Astrocyte (in vitro differentiated cells and primary cell): ENCODE data around the gene KDM4F. TPM values are rescaled to one million over a fixed set of nuclear protein-coding genes. Genes with fewer than 3 reads are reported as not detected.

Experiments used
- DNase-seq: peaks from one replicate; pipeline ENCODE4 v3.0.0-alpha.2; 2010; ENCODE audit warnings: low read depth
- FAIRE-seq: peaks from 2 replicates; lab custom pipeline; 2011; peaks lifted over from hg19 to GRCh38; lab: Jason Lieb, UNC
- H2AFZ ChIP-seq: 2 replicates; pipeline ENCODE4 v1.6.0; 2012; ENCODE audit warnings: low read depth, low read length, inconsistent platforms
- H3K27ac ChIP-seq: 2 replicates; pipeline ENCODE4 v1.5.1; 2011; ENCODE audit warnings: low read depth, low read length, inconsistent platforms
- H3K27me3 ChIP-seq: 2 replicates; pipeline ENCODE4 v1.6.0; 2011; ENCODE audit warnings: low read length, inconsistent platforms; ENCODE audit not compliant: insufficient read depth
- H3K36me3 ChIP-seq: 2 replicates; pipeline ENCODE4 v1.5.1; 2011; ENCODE audit warnings: low read length, inconsistent platforms; ENCODE audit not compliant: insufficient read depth
- H3K4me1 ChIP-seq: 2 replicates; pipeline ENCODE4 v1.5.1; 2011; ENCODE audit warnings: low read length, inconsistent platforms; ENCODE audit not compliant: insufficient read depth
- H3K4me2 ChIP-seq: 2 replicates; pipeline ENCODE4 v1.6.0; 2012; ENCODE audit warnings: low read length, inconsistent platforms
- H3K4me3 ChIP-seq: 2 replicates; pipeline ENCODE4 v1.5.1; 2011; ENCODE audit warnings: low read depth, mild to moderate bottlenecking, low read length, inconsistent platforms; ENCODE audit not compliant: insufficient read depth
- H3K79me2 ChIP-seq: 2 replicates; pipeline ENCODE4 v1.6.0; 2012; ENCODE audit warnings: mild to moderate bottlenecking, low read length, inconsistent platforms; ENCODE audit not compliant: insufficient read depth
- H3K9ac ChIP-seq: 2 replicates; pipeline ENCODE4 v1.6.0; 2012; ENCODE audit warnings: mild to moderate bottlenecking, low read length, inconsistent platforms
- H3K9me3 ChIP-seq: 2 replicates; pipeline ENCODE4 v1.5.1; 2012; ENCODE audit warnings: low read depth, mild to moderate bottlenecking, low read length, inconsistent platforms; ENCODE audit not compliant: insufficient read depth
- H4K20me1 ChIP-seq: 2 replicates; pipeline ENCODE4 v1.6.0; 2012; ENCODE audit warnings: low read length, inconsistent platforms; ENCODE audit not compliant: insufficient read depth
- H3K27ac Mint-ChIP-seq: one replicate; pipeline ENCODE4 v1.8.0; 2021; ENCODE audit warnings: mild to moderate bottlenecking, mixed read lengths; ENCODE audit not compliant: unreplicated experiment
- H3K27me3 Mint-ChIP-seq: one replicate; pipeline ENCODE4 v1.8.0; 2021; ENCODE audit warnings: low read depth, mixed read lengths; ENCODE audit not compliant: unreplicated experiment
- H3K36me3 Mint-ChIP-seq: one replicate; pipeline ENCODE4 v1.8.0; 2021; ENCODE audit warnings: low read depth, mixed read lengths; ENCODE audit not compliant: unreplicated experiment
- H3K4me1 Mint-ChIP-seq: one replicate; pipeline ENCODE4 v1.8.0; 2021; ENCODE audit warnings: low read depth, mixed read lengths; ENCODE audit not compliant: unreplicated experiment
- H3K4me3 Mint-ChIP-seq: one replicate; pipeline ENCODE4 v1.8.0; 2021; ENCODE audit warnings: mild to moderate bottlenecking, moderate library complexity, mixed read lengths; ENCODE audit not compliant: unreplicated experiment
- H3K9me3 Mint-ChIP-seq: one replicate; pipeline ENCODE4 v1.8.0; 2021; ENCODE audit warnings: mild to moderate bottlenecking, mixed read lengths; ENCODE audit not compliant: unreplicated experiment
- EZH2 ChIP-seq: IDR thresholded peaks from 2 replicates; pipeline ENCODE4 v1.6.1; 2012; ENCODE audit warnings: mild to moderate bottlenecking, low read length, inconsistent platforms; ENCODE audit not compliant: insufficient read depth
- total RNA-seq: library from RNA; stranded (reverse); gene quantifications from 2 replicates; pipeline ENCODE4 v1.2.1, GENCODE V29; 2021
- TF ChIP-seq, protein P1 (sequence below): IDR thresholded peaks from 2 replicates; pipeline ENCODE4 v1.5.1; 2011; ENCODE audit warnings: low read depth, mild to moderate bottlenecking, inconsistent platforms, low read length, moderate library complexity; ENCODE audit not compliant: insufficient read depth

Gene KDM4F
- total RNA-seq, 1 donor from 2014 or later = not detected

DNA sequence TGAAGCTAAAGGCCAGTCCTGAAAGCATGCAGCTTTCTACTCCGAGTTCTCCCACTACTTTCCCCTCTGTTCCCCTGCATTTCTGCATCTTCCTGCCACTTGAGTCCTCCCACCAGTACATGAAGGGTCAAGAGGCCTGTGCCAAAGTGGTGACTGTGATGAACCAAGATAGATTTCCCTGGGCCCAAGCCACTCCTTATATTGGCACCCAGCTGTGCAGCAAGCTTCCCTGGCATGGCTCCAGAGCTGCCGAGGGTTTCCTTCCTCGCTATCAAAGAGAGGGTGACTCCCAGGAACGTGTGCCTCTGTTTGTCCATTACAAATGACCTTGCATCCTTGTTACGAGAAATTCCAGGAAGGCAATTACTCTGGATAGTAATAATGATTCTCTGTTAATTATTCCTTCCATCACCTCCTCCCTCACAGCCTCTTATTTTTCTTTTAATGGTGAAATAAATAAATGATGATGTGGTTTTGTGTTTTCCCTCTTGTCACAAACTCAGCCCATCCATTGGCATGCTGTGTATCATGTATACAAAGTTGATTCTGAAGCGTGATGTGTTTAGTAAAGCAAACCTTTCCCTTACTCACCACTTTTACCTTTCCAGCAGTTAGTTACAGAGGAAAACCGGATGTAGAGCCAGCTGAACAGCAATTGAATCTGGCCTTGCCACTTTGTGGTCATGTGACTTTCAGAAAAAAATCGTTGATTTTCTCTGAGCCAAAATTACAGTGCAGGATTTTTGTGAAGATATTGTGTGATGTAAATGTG is 25.8 kb downstream of the KDM4F start:
- TF ChIP-seq, protein P1, sequence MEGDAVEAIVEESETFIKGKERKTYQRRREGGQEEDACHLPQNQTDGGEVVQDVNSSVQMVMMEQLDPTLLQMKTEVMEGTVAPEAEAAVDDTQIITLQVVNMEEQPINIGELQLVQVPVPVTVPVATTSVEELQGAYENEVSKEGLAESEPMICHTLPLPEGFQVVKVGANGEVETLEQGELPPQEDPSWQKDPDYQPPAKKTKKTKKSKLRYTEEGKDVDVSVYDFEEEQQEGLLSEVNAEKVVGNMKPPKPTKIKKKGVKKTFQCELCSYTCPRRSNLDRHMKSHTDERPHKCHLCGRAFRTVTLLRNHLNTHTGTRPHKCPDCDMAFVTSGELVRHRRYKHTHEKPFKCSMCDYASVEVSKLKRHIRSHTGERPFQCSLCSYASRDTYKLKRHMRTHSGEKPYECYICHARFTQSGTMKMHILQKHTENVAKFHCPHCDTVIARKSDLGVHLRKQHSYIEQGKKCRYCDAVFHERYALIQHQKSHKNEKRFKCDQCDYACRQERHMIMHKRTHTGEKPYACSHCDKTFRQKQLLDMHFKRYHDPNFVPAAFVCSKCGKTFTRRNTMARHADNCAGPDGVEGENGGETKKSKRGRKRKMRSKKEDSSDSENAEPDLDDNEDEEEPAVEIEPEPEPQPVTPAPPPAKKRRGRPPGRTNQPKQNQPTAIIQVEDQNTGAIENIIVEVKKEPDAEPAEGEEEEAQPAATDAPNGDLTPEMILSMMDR = no peak
- TF ChIP-seq EZH2 = no peak
- Histone ChIP-seq H3K79me2 (peaks cover 8% of the 10 kb centered on the region), H3K27ac (no peak overlapping the region), H3K9ac (no peak overlapping the region), H3K9me3 (no peaks in the 10 kb centered on the region), H3K36me3 (no peaks in the 10 kb centered on the region), H3K4me2 (no peak overlapping the region), H2AFZ (peak overlapping the region; percentile 14), H4K20me1 (peaks cover 7% of the 10 kb centered on the region), H3K4me1 (peaks cover 8% of the 10 kb centered on the region), H3K4me3 (no peak overlapping the region), H3K27me3 (no peaks in the 10 kb centered on the region)
- no peak for FAIRE-seq
- Mint-ChIP-seq H3K9me3 (no peaks in the 10 kb centered on the region), H3K4me1 (peaks cover 20% of the 10 kb centered on the region), H3K4me3 (no peak overlapping the region), H3K36me3 (peaks cover 3% of the 10 kb centered on the region), H3K27ac (no peak overlapping the region), H3K27me3 (no peaks in the 10 kb centered on the region)
- DNase-seq = no peak

DNA sequence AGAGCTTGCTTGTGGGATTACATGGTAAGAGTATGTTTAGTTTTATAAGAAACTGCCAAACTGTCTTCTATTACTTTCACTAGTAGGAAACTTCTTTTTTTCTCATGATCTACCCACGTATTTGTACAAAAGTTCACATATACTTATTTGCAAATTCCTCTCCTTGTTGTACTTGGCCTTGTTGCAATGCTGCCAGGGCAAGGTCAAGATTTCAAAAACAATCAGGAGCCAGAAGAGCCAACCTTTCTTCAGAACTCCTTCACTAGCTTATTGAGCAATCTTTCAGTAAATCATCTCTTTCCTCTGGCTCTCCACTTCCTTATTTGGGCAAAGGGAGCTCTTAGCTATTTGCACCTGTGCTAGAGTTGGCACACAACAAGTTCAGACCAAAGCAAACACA is 27.2 kb downstream of the KDM4F start:
- no peak for FAIRE-seq
- peaks cover 3% of the 10 kb centered on the region for H3K36me3 Mint-ChIP-seq
- H3K79me2 ChIP-seq = no peaks in the 10 kb centered on the region
- H4K20me1 ChIP-seq = no peaks in the 10 kb centered on the region
- H3K4me1 ChIP-seq = peaks cover 11% of the 10 kb centered on the region
- H3K27ac ChIP-seq = no peak overlapping the region
- no peaks in the 10 kb centered on the region for H3K9me3 ChIP-seq
- H3K27me3 ChIP-seq = no peaks in the 10 kb centered on the region
- peaks cover 19% of the 10 kb centered on the region for H3K4me1 Mint-ChIP-seq
- no peak overlapping the region for H3K9ac ChIP-seq
- no peak overlapping the region for H3K27ac Mint-ChIP-seq
- no peak overlapping the region for H3K4me3 ChIP-seq
- no peak overlapping the region for H3K4me3 Mint-ChIP-seq
- H3K27me3 Mint-ChIP-seq = no peaks in the 10 kb centered on the region
- H3K36me3 ChIP-seq = no peaks in the 10 kb centered on the region
- TF ChIP-seq, protein P1 = no peak
- no peak for TF ChIP-seq EZH2
- H2AFZ ChIP-seq = no peak overlapping the region
- H3K4me2 ChIP-seq = peak overlapping the region; percentile 27
- DNase-seq = peak; percentile 84
- no peaks in the 10 kb centered on the region for H3K9me3 Mint-ChIP-seq

DNA sequence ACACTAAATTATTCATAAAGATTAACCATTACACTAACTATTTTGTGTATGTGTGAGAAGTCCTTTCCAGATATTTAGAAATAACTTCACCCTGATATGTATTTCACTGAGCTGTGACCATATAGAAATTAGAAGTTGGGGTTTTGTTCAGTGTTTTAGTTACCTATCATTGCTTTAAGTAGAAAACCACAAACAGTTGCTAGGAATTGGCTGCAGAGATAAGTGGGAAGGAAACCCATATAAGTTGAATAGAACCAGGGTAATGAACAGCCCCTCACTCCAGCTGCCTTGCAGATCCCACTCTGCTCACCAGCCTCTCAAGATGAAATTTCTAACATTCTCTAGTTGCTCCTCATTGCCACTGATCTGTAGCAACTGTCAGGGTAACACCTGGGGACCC is 27.8 kb downstream of the KDM4F start:
- no peak overlapping the region for H2AFZ ChIP-seq
- no peaks in the 10 kb centered on the region for H3K27me3 Mint-ChIP-seq

More for the DNA sequence above, 27.8 kb downstream of the KDM4F start:
- H3K79me2 ChIP-seq = no peaks in the 10 kb centered on the region
- Mint-ChIP-seq H3K4me3 (no peak overlapping the region), H3K4me1 (peaks cover 23% of the 10 kb centered on the region), H3K9me3 (no peaks in the 10 kb centered on the region), H3K36me3 (peaks cover 3% of the 10 kb centered on the region), H3K27ac (no peak overlapping the region)
- no peaks in the 10 kb centered on the region for H3K36me3 ChIP-seq
- no peak overlapping the region for H3K4me3 ChIP-seq
- H3K4me1 ChIP-seq = peaks cover 11% of the 10 kb centered on the region
- no peak overlapping the region for H3K4me2 ChIP-seq
- FAIRE-seq = no peak
- no peaks in the 10 kb centered on the region for H4K20me1 ChIP-seq
- no peak for TF ChIP-seq EZH2
- TF ChIP-seq, protein P1 = no peak
- H3K27me3 ChIP-seq = no peaks in the 10 kb centered on the region
- no peak overlapping the region for H3K9ac ChIP-seq
- H3K9me3 ChIP-seq = no peaks in the 10 kb centered on the region
- DNase-seq = no peak
- no peak overlapping the region for H3K27ac ChIP-seq
